Activated T-cell treated with anti-CD3 and anti-CD28 coated beads, Interleukin-2, amount 50 U/mL, for 72 hours (primary cell): ENCODE data around the gene SVOPL. TPM values are rescaled to one million over a fixed set of nuclear protein-coding genes. Genes with fewer than 3 reads are reported as not detected.

Source experiments
- ATAC-seq, 2 donors: fragments of 150-1000 bp; cut with Tn5 transposase; replicated peaks in 1 of 2; 2 replicates each; pipeline ENCODE4 v1.10.0; 2021; ENCODE audit warnings: moderate library complexity in 2 of 2, mild to moderate bottlenecking in 1 of 2
- DNase-seq, 2 donors: peaks; one replicate each; pipeline ENCODE4 v3.0.0; 2021 to 2022; ENCODE audit warnings: mixed read lengths in 1 of 2
- H3K27ac Mint-ChIP-seq: one replicate; pipeline ENCODE4 v1.8.0; 2022; ENCODE audit warnings: mild to moderate bottlenecking, moderate library complexity, mixed read lengths
- H3K27me3 Mint-ChIP-seq: one replicate; pipeline ENCODE4 v1.8.0; 2022; ENCODE audit warnings: low read depth, mixed read lengths
- H3K36me3 Mint-ChIP-seq, 2 donors: one replicate each; pipeline ENCODE4 v1.8.0; 2022; ENCODE audit warnings: mixed read lengths in 2 of 2, mild to moderate bottlenecking in 1 of 2; ENCODE audit not compliant: insufficient read depth in 2 of 2
- H3K4me1 Mint-ChIP-seq: one replicate; pipeline ENCODE4 v1.8.0; 2022; ENCODE audit warnings: low read depth, mixed read lengths
- H3K4me3 Mint-ChIP-seq, 2 donors: one replicate each; pipeline ENCODE4 v1.8.0; 2022; ENCODE audit warnings: mild to moderate bottlenecking in 2 of 2, mixed read lengths in 2 of 2, moderate library complexity in 2 of 2
- H3K9me3 Mint-ChIP-seq, 2 donors: one replicate each; pipeline ENCODE4 v1.8.0; 2022; ENCODE audit warnings: mixed read lengths in 2 of 2
- total RNA-seq, 2 donors: library from RNA; stranded (reverse); gene quantifications; one replicate each; pipeline ENCODE4 v1.2.3, GENCODE V29; 2022

Gene SVOPL
- total RNA-seq, 2 donors from 2014 or later = not detected

GRCh38 chr7:138630059-138630610 lies 71.0 kb downstream of the SVOPL start:
- Mint-ChIP-seq H3K4me3 (no peak overlapping the region), H3K4me1 (peaks cover 53% of the 10 kb centered on the region), H3K27ac (no peak overlapping the region), H3K36me3 (no peaks in the 10 kb centered on the region), H3K27me3 (no peaks in the 10 kb centered on the region), H3K9me3 (no peaks in the 10 kb centered on the region)
- ATAC-seq (no peak), DNase-seq (no peak)

DNA sequence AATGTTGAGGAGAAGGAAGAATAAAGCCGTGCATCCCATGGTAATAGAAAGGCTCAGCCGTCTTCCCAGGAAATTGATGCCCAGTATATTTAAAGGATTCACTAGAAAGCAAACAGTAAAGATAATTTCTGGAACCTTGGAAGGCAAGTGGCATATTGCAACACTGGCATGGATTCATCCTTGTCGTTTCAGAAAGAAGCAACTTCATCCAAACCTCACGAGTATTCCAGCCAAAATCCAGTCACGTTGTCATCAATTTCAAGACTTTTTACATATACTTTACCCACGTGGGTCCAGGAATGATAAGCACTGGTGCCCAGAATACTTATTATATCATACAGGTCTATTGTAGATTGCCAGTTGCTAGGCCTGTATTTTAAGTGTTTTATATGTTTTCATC lies 73.8 kb downstream of the SVOPL start:
- Mint-ChIP-seq H3K4me3 (no peak overlapping the region), H3K9me3 (no peaks in the 10 kb centered on the region), H3K27me3 (no peaks in the 10 kb centered on the region), H3K36me3 (no peaks in the 10 kb centered on the region), H3K27ac (no peak overlapping the region), H3K4me1 (peaks cover 50% of the 10 kb centered on the region)
- ATAC-seq (no peak), DNase-seq (no peak)

- Mint-ChIP-seq H3K27ac (no peak overlapping the region), H3K27me3 (no peaks in the 10 kb centered on the region), H3K9me3 (no peaks in the 10 kb centered on the region), H3K4me3 (no peak overlapping the region), H3K36me3 (no peaks in the 10 kb centered on the region), H3K4me1 (peaks cover 46% of the 10 kb centered on the region)
- no peak for DNase-seq
- ATAC-seq = no peak
Measured at GRCh38 chr7:138626846-138627245, 74.3 kb downstream of the SVOPL start.

DNA sequence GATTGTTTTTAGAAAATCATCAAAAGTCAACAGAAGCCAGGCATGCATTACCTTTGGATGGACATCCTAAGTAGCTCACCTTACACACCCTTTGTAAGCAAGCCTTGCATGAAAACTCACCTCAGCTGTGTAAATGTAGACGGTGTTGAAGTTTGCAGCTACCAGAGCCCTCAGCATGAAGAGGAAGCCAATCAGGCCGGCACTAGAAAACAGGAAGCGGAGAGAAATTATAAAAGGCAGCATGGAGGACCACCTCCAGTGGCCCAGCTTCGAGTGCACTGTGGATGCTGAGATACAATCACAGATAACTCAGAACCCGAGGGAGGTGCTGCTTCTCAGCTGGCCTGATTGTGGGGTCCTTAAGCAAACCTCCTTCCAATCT lies 75.3 kb downstream of the SVOPL start:
- Mint-ChIP-seq H3K9me3 (no peaks in the 10 kb centered on the region), H3K4me1 (peaks cover 46% of the 10 kb centered on the region), H3K4me3 (peak overlapping the region; percentile 27 to 67), H3K36me3 (no peaks in the 10 kb centered on the region), H3K27ac (no peak overlapping the region), H3K27me3 (no peaks in the 10 kb centered on the region)
- DNase-seq = no peak
- ATAC-seq = peak; percentile 23 to 31

DNA sequence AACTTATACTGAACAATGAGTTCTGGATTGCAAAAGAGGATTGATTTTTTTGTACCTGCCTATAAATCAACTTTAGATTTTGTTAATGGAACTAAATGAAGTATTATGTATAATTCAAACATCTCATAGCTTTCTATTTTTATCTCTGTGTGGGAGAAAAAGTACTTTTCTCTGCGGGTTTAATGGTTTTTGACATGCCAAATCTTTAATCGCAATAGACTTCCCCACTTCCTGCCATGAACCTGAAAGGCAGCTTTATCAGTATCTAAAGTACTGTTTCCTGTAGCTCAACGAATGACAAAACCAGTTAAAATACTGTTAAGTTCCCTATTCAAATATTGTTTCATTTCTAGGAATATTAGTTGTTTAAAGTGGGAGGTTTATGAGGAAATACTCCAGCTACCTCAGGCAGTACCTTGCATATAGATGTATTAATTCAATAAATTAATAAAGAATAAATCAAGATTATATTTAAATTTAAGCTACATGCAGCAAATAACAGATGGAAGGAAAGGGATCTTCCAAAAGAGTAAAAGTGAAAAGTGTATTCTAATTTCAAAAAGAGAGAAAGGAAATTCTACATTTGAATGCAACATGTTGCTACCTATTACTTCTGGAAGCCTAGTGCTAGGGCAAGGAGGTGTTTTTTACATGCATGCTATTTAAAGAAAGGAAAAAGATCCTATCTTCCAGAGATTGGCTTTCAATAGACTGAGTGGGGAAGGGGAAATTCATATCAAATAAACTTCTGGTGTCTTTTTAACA lies 75.9 kb downstream of the SVOPL start:
- no peaks in the 10 kb centered on the region for H3K9me3 Mint-ChIP-seq
- H3K27me3 Mint-ChIP-seq = no peaks in the 10 kb centered on the region
- DNase-seq (no peak), ATAC-seq (peak; percentile 50 to 59)
- H3K27ac Mint-ChIP-seq = peak overlapping the region; percentile 33
- H3K4me1 Mint-ChIP-seq = peaks cover 42% of the 10 kb centered on the region
- H3K4me3 Mint-ChIP-seq = peak overlapping the region; percentile 27 to 67
- no peaks in the 10 kb centered on the region for H3K36me3 Mint-ChIP-seq

DNA sequence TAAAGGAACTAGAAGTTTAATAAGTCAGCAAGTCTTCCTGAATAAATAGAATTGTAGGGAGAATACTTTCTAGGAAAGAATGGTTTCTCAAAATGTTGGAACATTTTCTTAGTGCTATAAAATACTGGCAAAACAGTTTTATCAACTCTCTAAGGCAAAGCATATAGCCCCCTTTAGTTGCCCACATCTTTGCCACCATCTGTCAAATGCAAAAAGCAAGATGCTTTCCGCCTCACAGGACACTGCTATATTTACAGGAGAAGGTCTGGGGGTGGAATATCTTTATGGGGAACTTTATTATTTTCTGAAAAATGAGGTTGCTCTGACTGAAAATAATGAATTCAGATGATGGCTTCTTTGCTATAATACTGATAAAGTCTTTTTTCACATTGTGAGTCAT lies 78.3 kb downstream of the SVOPL start:
- DNase-seq = no peak
- no peak overlapping the region for H3K4me3 Mint-ChIP-seq
- no peak overlapping the region for H3K27ac Mint-ChIP-seq
- ATAC-seq = no peak
- H3K36me3 Mint-ChIP-seq = no peaks in the 10 kb centered on the region
- no peaks in the 10 kb centered on the region for H3K9me3 Mint-ChIP-seq
- no peaks in the 10 kb centered on the region for H3K27me3 Mint-ChIP-seq
- H3K4me1 Mint-ChIP-seq = peaks cover 38% of the 10 kb centered on the region

DNA sequence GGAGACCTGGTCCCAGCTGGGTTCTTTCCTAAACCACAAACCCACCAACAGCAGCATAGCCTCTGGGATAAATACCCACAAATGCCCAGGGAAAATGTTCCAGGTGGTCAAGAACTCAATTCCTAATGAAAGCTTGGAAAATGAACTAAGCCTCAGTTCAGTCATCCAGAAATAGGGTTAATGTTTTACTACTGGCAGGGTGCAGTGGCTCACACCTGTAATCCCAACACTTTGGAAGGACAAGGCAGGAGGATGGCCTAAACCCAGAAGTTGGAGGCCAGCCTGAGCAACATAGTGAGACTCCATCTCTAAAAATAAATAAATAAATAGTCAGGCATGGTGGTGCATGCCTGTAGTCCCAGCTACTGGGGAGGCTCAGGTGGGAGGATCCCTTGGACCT lies 82.2 kb downstream of the SVOPL start:
- Mint-ChIP-seq H3K4me1 (peaks cover 7% of the 10 kb centered on the region), H3K27me3 (no peaks in the 10 kb centered on the region), H3K9me3 (no peaks in the 10 kb centered on the region), H3K4me3 (no peak overlapping the region), H3K27ac (no peak overlapping the region), H3K36me3 (no peaks in the 10 kb centered on the region)
- DNase-seq (no peak), ATAC-seq (no peak)

DNA sequence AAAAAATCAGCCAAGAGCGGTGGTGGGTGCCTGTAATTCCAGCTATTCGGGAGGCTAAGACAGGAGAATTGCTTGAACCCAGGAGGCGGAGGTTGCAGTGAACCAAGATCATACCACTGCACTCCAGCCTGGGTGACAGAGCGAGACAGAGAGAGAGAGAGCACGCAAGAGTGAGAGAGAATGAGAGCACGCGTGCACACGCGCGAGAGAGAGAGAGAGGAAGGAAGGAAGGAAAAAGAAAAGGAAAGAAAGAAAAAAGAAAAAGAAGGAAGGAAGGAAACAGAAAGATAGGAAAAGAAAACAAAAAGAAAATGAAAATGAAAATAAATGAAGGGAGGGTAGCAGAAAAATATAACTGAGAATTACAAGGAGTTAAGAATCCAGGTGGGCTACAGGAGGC lies 82.7 kb downstream of the SVOPL start:
- Mint-ChIP-seq H3K27ac (peak overlapping the region; percentile 26), H3K4me1 (peaks cover 7% of the 10 kb centered on the region), H3K27me3 (no peaks in the 10 kb centered on the region), H3K9me3 (no peaks in the 10 kb centered on the region), H3K4me3 (no peak overlapping the region), H3K36me3 (no peaks in the 10 kb centered on the region)
- ATAC-seq (no peak), DNase-seq (no peak)

DNA sequence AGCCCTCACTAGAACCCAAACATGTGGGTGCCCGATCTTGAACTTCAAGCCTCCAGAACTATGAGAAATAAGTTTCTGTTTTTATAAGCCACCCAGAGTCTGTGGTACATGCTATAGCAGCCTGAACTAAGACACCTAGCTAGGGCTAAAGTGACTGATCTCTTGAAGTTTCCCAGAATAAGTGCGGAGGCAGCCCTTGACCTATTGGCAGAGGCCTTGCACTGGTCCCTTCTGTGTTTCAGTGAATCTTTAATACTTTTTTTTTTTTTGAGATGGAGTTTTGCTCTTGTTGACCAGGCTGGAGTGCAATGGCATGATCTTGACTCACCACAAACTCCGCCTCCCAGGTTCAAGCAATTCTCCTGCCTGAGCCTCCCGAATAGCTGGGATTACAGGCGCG lies 85.1 kb downstream of the SVOPL start:
- H3K36me3 Mint-ChIP-seq = no peaks in the 10 kb centered on the region
- no peak for ATAC-seq
- H3K27me3 Mint-ChIP-seq = no peaks in the 10 kb centered on the region

GRCh38 chr7:138613630-138614029 lies 87.5 kb downstream of the SVOPL start:
- H3K4me1 Mint-ChIP-seq = peaks cover 6% of the 10 kb centered on the region
- no peaks in the 10 kb centered on the region for H3K9me3 Mint-ChIP-seq
- H3K4me3 Mint-ChIP-seq = no peak overlapping the region
- no peak for ATAC-seq
- no peak overlapping the region for H3K27ac Mint-ChIP-seq
- H3K36me3 Mint-ChIP-seq = no peaks in the 10 kb centered on the region
- DNase-seq = no peak
- no peaks in the 10 kb centered on the region for H3K27me3 Mint-ChIP-seq

More for the DNA sequence above, 85.1 kb downstream of the SVOPL start:
- Mint-ChIP-seq H3K27ac (no peak overlapping the region), H3K9me3 (no peaks in the 10 kb centered on the region), H3K4me3 (no peak overlapping the region), H3K4me1 (peaks cover 7% of the 10 kb centered on the region)
- no peak for DNase-seq

GRCh38 chr7:138610671-138611170 lies 90.4 kb downstream of the SVOPL start:
- no peaks in the 10 kb centered on the region for H3K36me3 Mint-ChIP-seq
- no peak for ATAC-seq
- no peak overlapping the region for H3K4me3 Mint-ChIP-seq
- H3K4me1 Mint-ChIP-seq = peaks cover 18% of the 10 kb centered on the region
- no peaks in the 10 kb centered on the region for H3K9me3 Mint-ChIP-seq
- no peaks in the 10 kb centered on the region for H3K27me3 Mint-ChIP-seq
- no peak overlapping the region for H3K27ac Mint-ChIP-seq
- no peak for DNase-seq

DNA sequence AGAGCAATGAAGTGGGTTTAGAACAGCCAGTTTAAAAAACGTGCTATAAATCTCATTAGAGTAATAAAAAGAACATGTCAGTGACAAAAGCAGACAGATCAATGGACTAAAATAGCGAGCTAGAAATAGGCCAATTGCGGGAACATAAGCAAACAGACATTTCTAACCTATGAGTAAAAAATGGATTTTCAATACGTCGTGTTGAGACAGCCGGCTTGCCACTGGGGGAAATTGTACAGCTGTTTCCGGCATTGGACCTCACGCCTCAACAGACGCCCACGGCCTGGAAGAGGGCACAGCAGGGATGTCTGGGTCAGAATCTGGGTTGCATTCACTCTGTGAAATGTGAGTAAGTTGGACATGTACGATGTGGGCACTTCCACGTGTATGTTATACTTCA lies 92.9 kb downstream of the SVOPL start:
- peak; percentile 77 to 91 for ATAC-seq
- Mint-ChIP-seq H3K9me3 (no peaks in the 10 kb centered on the region), H3K4me3 (peak overlapping the region in 1 of 2 donors; percentile 40), H3K36me3 (no peaks in the 10 kb centered on the region), H3K27ac (peak overlapping the region; percentile 27), H3K27me3 (no peaks in the 10 kb centered on the region), H3K4me1 (peaks cover 18% of the 10 kb centered on the region)
- DNase-seq = peak; percentile 55 to 67

- Mint-ChIP-seq H3K9me3 (no peaks in the 10 kb centered on the region), H3K4me3 (peak overlapping the region; percentile 7 to 40), H3K36me3 (no peaks in the 10 kb centered on the region), H3K27me3 (no peaks in the 10 kb centered on the region), H3K4me1 (peaks cover 18% of the 10 kb centered on the region), H3K27ac (no peak overlapping the region)
- DNase-seq (no peak), ATAC-seq (no peak)
Measured at GRCh38 chr7:138607216-138608126, 93.7 kb downstream of the SVOPL start.
